ELR (cell line): ENCODE measurements around the gene MYH6.

Source experiments
- DNase-seq: peaks from one replicate; pipeline ENCODE4 v3.0.0-alpha.2; 2015; ENCODE audit warnings: low read depth

The MYH6 gene

GRCh38 chr14:23407516-23408306 is at the start of gene MYH6:
TSS of gene MYH6 (minus strand) at chr14:23408273. CDS start at chr14:23407223, 1,050 bp downstream.
- no peak for DNase-seq

DNA sequence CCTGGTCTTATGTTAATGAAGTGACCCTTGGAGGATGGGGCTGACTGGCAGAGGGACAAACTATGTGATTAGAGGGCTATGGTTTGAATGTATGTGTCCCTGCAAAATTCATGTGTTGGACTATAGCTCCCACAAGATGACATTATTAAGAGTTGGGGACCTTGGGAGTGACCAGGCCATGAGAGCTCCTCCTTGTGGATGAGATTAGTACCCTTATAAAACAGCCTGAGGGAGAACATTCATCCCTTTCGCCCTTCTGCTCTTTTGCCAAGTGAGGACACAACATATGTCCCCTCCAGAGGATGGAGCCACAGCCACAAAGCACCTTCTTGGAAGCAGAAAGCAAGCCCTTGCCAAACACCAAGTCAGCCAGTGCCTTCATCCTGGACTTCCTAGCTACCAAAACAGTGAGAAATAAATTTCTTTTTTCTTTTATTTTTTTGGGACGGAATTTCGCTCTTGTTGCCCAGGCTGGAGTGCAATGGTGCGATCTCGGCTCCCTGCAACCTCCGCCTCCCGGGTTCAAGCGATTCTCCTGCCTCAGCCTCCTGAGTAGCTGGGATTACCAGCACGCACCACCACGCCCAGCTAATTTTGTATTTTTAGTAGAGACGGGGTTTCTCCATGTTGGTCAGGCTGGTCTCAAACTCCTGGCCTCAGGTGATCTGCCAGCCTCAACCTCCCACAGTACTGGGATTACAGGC is 49.0 kb upstream of the MYH6 start:
- DNase-seq: peak; percentile 20

GRCh38 chr14:23454445-23454856 is 46.4 kb upstream of the MYH6 start:
- DNase-seq: no peak

GRCh38 chr14:23452237-23452636 is 44.2 kb upstream of the MYH6 start:
- no peak for DNase-seq

- no peak for DNase-seq
Measured at GRCh38 chr14:23450379-23450778, 42.3 kb upstream of the MYH6 start.

- DNase-seq: no peak
Measured at GRCh38 chr14:23449314-23449713, 41.2 kb upstream of the MYH6 start.

GRCh38 chr14:23447361-23448350 is 39.6 kb upstream of the MYH6 start:
- DNase-seq: no peak

DNA sequence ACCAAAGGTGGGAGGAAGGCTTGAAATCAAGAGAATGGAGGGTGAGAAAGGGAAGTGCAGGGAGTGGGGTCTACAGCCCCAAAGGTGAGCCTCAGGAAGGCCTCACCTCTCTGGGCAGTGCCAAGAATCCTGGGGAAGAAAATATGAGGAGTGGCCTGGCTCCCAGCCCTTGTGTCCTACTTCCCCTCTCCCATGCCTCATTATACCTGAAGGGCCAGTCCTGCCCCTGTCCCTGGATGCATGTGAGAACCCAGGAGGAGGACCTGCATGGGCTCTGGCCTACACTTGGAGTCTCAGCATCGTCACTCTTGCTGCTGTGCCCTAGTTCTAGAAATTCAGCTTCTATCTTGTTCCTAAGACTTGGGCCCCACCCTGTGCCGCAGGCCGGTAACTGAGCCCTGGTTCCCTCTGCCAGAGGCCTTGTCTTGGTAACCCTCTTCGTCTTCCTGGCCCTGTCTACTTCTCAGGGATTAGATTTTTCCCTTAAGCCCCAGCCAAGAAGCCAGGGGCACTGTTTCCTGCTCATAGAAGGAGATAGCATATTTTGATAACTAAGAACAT is 38.3 kb upstream of the MYH6 start:
- DNase-seq: no peak

DNA sequence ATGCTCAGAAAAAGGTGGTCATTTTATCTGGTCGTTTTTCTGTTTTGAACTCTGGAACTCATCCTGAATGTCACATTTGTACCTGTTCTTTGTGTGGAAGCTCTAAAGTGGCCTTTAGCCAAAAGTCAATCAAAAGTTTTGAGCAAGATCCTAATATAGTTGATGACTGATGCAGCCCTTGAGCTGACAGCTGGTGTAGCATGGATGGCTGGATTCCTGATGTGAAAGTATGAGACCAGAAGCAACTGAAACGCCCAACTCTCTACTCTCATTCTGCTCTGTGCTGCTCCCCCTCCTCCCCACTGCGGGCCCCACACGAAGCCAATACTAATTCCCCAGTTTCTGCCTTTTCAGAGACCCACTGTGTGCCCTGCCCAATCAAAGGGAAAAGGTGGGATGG is 37.7 kb upstream of the MYH6 start:
- no peak for DNase-seq

DNA sequence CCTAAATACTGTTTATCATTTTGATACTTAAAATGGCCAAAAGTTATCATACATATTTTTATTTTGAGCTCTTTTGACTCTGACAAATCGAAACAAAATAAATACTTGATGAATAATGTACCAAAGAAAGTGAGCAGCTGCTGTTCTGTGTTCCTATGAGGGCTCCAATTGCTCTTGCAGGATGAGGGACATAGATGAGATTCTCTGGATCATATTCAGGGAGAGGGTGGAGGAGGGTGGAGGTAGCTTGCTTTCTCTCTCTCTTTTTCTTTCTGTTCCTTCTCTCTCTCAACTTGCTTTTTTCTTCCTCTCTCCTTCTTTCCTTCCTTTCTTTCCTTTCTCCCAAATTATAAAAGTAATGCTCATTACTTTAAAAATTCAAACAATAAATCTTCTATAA is 36.2 kb upstream of the MYH6 start:
- DNase-seq: no peak

DNA sequence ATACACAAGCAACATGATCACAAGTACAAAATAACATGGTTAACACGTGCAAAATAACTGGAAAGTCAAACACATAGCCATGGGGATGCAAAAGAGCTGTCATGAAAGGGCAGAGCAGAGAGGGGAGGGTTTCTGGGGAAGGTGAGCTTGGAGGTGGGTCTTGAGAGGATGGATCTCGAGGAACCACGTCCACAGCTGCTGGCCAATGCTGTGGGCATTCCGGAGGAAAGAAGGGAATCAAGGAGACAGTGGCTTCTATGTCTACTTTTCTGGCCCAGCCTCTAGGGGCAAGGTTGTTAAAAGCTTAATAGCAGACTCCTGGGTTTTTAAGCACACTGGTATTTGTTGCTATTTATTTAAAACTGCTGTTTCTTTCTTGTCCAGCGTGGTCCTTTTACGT is 35.8 kb upstream of the MYH6 start:
- no peak for DNase-seq

DNA sequence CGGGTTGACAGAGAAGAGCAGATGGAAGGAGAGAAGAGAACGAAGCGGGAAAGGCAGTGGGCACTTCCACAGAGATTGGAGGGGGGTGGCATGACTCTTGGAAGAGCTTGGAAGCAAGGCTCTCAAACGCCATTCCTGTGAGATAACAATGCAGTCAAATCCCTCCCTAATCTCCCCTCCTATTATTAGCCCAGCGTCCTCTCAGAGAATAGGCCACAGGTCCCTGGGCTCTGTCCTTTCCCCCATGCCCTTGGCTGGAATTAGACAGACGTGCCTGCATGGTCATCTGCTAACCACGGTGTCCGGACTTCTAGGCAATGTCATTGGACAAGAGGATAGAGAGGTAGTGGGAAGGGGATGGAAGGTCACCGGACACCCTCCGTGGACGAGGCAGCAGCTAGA is 35.3 kb upstream of the MYH6 start:
- no peak for DNase-seq

- no peak for DNase-seq
Measured at GRCh38 chr14:23442721-23443356, 34.8 kb upstream of the MYH6 start.

DNA sequence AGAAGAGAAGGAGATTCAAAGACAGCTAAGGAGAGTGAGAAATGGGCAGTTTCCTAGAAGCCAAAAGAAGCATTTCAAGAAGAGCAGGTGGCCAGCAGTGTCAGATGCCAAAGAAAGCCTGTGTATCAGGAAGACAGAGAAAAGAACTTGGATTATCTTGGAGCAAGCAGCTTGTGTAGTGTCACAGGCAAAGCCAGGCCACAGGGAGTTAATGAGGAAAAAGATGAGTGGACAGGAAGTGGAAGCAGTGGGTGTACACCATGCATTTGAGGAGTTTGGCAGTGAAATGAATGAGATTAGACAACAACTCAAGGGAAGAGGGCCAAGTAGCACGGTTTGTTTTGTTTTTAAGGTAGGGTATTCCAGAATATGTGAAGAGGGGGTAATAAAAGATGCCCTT is 33.0 kb upstream of the MYH6 start:
- no peak for DNase-seq

GRCh38 chr14:23439107-23439835 is 31.2 kb upstream of the MYH6 start:
- DNase-seq: no peak

DNA sequence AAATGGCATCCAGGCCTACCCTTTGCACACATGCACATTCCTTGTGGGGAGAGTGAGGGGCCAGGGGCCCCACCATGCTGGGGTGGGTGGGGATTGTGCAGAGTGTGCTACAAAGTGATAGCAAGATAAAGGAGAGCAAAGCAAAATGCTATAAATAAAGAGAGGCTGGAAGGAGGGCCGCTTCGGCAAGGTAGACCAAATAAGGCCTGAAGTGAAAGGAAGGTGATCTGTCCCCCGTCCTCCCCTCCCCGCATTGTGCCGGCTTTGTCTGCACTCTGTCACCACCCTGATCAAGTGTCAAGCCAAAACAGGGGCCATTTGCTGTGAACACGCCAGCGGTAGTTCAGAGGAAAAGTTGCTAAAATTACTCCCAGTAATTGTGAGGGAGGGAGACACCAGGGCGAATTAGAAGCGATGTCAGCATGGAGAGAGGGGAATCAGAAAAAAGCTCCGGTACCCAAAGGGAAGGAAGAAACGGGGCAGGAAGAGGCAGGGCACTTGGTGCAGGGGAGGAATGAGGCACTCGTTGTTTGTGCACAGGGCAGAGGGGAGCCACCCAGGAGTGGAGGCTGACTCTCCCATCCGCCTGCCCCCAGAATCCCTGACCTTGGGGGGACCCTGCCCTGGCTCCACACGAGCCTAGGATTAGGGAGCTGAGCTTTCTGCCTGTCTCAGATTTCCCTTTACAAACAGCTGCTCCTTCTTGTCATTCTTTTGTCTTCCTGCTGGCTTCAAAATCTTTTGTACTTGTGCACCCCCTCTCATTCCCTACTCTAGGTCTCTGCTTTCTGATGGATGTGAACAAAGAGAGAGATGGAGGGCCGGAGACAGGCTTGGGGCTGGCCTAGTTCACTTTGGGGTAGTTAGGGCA is 30.3 kb upstream of the MYH6 start:
- no peak for DNase-seq

GRCh38 chr14:23437133-23438100 is 29.3 kb upstream of the MYH6 start:
- no peak for DNase-seq

GRCh38 chr14:23436327-23437132 is 28.5 kb upstream of the MYH6 start:
- no peak for DNase-seq
